Ramos (cell line): ENCODE data around the gene BRD3.

Experiments
- in situ Hi-C: fragments of 300-500 bp; cut with MboI; formaldehyde crosslinking; loops from one replicate; pipeline ENCODE4 v1.14.3; 2022; ENCODE audit warnings: low sequenced_read_pairs; ENCODE audit not compliant: unreplicated experiment

BRD3 gene

DNA sequence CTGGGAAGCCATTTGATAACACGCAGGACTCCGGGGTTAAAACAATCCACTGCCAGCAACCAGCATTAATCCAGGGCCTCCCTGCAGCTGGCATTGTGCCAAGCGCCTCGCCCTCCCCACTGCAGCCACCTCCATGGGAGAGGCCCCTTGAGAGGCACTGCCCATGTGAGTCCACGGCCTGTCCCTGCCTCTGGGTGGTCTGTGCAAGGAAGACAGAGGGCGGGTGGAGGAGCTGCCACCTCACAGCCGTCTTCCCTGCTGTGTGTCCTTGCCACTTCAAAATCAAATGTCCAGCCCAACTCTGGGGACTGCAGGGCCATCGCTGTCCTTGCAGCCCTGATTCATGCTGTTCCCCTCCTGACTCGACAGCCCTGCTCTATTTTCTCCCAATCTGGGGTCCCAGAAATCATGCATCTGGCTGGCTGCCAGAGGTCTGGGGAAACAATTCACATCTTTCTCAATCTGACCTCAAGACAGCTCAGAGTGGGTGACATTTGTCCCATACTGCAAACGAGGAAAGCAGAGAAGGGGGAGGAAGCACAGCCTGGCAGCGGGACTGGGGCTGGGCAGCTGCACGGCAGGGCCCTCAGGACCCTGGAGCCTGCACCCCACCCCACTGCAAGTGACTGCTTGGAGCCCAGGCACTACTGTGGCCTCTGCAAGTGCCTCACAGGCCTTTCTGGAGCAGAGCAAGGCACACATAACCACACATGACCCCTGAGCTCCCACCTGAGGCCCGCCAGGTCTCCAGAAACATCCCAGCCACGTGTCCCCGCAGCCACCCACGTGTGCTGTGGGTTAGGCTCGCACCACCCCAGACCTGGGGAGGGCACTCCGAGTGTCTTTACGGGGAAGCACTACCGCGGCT, 26.8 kb downstream of the BRD3 start:
- in situ Hi-C loops = no loop called here

DNA sequence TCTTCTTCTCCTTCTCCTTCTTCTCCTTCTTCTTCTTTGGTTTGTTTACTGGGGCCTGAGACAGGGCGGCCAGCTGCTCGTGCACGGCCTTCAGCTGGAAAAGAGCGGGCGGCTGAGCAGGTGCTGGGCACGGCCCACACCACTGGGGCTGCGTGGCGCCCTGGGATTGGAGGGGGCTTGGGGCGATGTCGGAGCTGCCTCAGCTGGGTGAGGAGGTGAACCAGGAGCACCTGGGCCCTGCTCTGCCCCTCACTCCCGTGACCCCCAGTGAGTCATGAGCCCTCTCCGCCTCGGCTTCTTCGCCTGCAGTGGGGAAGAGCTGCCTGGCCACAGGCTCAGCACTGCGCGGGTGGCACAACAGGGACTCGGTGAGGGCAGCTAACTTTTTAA, 27.7 kb downstream of the BRD3 start:
- in situ Hi-C loops = no loop called here

DNA sequence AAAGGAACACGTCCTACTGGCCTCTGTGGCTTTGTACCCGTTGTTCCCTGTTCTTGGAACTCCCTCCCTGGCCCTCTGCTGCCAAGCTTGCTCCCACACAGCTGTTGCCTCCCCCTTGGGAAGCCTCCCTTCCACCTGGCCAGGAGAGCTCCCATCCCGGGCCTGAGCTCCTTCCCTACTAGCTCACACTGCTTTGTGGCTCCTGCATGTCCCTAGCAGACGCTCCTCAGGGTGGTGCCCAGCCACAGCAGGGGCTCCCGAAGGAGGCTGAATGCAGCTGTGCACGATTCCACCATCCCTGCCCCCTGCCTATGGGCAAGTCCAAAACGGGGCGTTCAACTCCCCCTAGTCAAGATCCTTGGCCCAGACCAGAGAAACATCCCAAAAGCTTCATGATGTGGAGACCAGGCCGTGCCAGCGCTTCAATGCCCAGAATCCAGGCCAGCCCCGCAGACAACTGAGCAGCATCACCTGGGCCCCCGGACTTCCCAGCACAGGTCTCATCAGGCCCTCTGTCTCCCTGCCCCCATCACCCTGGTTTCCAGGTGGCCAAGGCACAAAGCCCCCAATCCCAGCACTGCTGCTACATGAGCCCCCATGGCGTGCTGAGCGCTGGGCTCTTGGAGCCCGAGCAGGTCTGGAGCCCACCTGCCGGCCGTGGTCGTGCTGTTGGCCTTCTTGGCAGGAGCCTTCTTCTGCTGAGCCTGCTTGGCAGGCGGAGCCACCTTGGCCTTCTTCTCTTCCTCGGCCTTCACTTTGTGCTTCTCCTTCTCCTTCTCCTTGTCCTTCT, 28.2 kb downstream of the BRD3 start:
- in situ Hi-C loops = no loop called here

DNA sequence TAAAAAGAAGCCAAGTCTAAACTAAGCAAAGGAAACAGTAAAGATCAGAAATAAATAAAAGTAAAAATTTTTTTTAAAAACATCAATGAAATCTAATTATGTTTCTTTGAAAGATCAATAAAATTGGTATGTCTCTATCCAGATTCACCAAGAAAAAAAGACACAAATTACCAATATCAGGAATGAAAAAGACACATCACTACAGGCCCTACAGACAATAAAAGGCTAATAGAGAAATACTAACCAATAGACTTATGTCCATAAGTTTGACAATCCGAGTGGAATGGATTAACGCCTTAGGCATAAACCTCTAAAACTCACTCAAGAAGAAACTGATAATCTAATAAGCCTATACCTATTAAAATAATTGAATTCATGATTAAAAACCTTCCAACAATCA, 30.2 kb downstream of the BRD3 start:
- in situ Hi-C loops = no loop called here

DNA sequence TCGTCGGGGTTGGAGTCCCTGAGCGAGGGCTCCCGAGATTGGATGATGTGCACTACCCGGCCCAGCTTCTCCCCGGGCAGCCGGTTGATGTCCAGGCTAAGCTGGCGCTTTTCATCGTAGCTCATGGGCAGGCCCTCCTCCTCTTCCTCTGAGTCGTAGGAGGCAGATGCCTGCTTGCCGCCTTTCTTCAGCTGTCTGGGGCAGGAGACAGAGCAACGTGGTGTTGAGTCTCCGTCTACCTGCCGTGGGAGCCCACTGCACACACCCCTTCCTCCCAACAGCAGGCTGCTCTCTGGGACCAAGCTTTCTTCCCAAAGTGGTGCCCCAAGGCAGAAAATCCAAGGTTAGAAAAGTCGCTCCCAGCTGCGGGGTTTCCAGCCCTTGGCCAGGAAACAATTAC, 31.7 kb downstream of the BRD3 start:
- in situ Hi-C loops = no loop called here

- in situ Hi-C loops = no loop called here
These were observed 32.5 kb downstream of the BRD3 start for GRCh38 chr9:134035041-134036039.

- in situ Hi-C loops = no loop called here
These were observed 33.4 kb downstream of the BRD3 start for GRCh38 chr9:134034215-134035040.

- in situ Hi-C loops = no loop called here
These were observed 34.2 kb downstream of the BRD3 start for GRCh38 chr9:134033516-134034214.

DNA sequence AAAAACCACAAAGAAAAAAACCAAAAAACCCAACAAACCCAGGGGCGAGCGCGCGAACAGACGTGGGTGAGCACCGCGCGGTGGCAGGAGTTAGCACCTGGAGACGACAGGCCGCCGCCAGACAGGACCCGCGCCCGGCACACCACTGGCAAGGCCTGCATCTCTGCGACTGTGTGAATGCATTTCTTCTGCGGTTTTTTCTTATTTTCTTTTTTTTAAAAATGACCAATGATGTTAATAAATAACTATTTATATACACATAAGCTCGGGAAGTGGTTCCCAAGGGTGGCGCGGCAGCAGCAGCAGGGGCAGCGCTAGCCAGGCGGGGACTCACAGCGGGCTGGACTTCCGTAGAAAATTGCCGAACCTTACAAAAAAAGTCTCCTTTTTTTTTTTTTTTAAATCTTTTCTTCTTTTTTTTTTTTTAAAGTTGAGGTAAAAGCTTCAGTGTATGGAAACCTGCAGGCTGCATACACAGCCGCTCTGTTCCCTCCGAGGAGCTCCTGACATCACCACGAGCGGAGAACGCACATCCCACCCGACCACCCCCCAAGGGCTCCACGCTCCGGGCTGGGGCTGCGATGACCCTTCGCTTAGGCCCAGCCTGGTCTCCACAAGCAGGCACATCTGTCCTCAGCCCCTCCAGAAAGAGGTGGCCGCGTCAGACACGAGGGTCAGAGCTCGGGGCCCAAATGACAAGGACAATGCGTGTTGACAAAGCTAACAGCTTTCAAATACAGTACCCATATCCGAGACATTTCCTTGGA, 35.2 kb downstream of the BRD3 start:
- in situ Hi-C loops = no loop called here

DNA sequence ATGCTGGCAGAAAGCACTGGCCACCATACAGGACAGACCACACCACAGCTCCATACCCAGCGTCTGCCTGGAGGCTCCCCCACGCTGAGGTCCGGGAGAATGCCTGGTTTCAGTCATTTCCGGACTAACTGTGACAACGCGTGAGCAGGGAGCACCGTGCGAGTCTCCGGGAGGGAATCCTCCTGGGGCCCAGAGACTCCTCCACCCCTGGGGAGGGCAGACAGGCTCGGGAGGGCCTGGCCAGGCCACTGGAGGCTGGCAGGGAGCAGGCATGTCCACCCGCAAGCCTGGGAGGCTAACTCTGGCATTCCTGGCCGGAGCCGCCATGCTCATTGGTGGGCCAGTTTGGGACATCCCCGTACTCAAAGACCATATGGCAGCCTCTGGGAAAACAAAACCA, 36.0 kb downstream of the BRD3 start:
- in situ Hi-C loops = no loop called here

GRCh38 chr9:134030821-134031470, 36.9 kb downstream of the BRD3 start:
- in situ Hi-C loops = no loop called here

DNA sequence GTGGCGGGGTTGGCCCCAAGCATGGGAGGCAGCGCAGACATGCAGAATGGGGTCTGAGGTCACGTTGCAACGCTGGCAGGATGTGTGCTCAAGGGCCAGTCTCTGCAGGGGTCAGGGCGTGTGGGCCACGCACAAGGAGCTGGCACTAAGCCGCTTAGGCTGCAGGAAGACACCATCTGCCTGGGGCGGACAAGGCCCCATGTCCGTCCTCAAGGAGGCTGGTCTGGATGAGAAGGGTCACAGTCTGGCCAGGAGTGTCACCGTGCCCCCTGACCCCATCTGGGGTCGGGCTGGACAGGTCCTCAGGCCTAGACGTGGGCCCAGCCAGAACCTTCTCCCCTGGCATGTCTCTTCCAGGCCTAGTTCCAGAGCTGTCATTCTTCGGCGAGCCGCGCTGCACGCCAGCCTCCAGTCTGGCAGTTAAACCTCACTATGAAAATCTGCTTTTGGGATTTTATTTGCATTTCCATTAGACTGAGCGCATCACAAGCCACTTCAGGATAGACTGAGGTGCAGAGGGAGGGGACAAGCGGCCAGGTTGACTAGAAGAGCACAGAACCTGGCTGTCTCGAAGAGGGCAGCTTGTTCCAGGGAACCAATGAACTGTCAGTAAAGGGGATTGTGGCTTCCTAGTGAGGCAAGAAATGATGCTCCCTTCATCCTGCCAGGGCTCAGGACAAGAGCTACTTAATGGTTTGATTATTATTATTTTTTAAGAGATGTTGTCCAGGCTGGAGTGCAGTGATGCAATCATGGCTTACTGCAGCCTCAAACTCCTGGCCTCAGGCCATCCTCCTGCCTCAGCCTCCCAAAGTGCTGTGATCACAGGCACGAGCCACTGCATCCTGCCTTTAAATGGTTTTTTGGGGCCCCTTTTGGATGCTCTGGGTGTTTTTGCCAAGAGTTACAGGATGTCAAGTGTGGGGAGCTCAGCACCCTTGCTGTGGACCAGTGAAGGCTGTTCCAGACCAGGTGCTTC, 38.3 kb downstream of the BRD3 start:
- in situ Hi-C loops = no loop called here

DNA sequence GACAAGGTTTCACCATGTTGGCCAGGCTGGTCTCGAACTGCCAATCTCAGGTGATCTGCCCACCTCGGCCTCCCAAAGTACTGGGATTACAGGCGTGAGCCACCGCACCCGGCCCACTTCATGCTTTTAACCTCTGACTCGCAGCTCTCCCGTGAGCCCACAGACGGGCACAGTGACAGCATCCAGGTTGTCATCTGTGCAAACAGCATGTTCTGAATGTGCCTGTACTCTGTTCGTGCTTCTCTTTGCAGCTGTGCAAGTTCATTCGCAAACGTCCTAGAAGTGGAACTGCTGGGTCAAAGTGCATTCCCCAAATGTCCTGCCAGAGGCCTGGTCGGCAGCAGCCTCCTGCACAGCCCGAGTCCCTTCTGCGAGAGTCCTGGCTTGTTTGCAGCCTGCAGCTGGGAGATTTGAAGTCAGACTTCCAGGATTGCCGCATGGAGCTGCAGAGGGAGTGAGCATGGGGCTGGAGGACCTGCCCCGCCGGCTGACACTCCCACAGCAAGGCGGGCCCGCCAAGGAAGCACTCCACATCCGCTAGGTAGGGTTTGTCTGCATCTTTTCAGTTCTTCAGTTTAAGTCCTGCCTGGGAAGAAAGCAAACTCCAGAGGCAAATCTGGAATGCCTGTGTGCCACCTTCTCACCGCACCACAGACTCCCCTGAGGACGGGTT, 39.1 kb downstream of the BRD3 start:
- in situ Hi-C loops = no loop called here

DNA sequence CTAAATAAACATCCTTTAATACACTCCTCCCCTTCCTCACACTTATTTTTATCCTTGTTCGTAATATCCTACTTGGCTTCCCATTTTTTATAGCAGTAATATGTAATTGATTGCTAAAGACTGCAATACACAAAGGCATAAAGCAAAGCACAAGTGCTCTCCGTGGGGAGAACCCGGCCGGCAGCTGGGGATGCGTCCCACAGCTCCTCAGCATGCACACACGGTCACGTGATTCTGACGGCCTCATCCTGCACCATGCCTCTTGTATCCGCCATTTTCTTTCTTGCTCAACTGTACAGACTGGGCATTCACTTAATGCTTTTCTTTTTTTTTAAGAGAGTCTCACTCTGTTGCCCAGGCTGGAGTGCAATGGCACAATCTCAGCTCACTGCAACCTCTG, 39.8 kb downstream of the BRD3 start:
- in situ Hi-C loops = no loop called here

GRCh38 chr9:134027561-134027960, 40.3 kb downstream of the BRD3 start:
- in situ Hi-C loops = no loop called here

- in situ Hi-C loops = no loop called here
These were observed 40.8 kb downstream of the BRD3 start for GRCh38 chr9:134026981-134027380.
